K562 (cell line): ENCODE results near the gene RPN1. TPM values are rescaled to one million over a fixed set of nuclear protein-coding genes. Genes with fewer than 3 reads are reported as not detected.

ENCODE experiments used
- BACH1 ChIP-seq: fragments of 200-800 bp; sonication (Bioruptor generic); IDR thresholded peaks from 2 replicates; pipeline ENCODE4 v1.6.1; 2016; ENCODE audit warnings: missing genetic modification characterization, missing compliant biosample characterization
- BCOR ChIP-seq: fragments of 450-650 bp; IDR thresholded peaks from 2 replicates; pipeline ENCODE4 v1.6.1; 2016
- CBFB ChIP-seq: sonication (generic); formaldehyde crosslinking; IDR thresholded peaks from 2 replicates; pipeline ENCODE4 v1.4.0; 2020; ENCODE audit warnings: mild to moderate bottlenecking, missing genetic modification reagents
- CREB1 ChIP-seq, 2 experiments: sonication (generic) in 1 of 2; formaldehyde crosslinking in 1 of 2; IDR thresholded peaks; 2 replicates each; pipeline versions ENCODE4 v1.6.1 to v1.8.0; 2012 to 2022; ENCODE audit warnings: inconsistent platforms in 1 of 2, mild to moderate bottlenecking in 1 of 2, missing genetic modification reagents in 1 of 2, moderate library complexity in 1 of 2
- HIVEP1 ChIP-seq: fragments of 250-450 bp; sonication (Bioruptor Pico); IDR thresholded peaks from 2 replicates; pipeline ENCODE4 v1.4.0; 2020; ENCODE audit warnings: mild to moderate bottlenecking
- MNT ChIP-seq, 2 experiments: fragments of 450-650 bp; conservative IDR thresholded peaks; 2 replicates each; pipeline ENCODE4 v1.6.1; 2017; ENCODE audit warnings: mild to moderate bottlenecking in 2 of 2, moderate library complexity in 2 of 2
- NCOA2 ChIP-seq, 2 experiments: fragments of 450-650 bp; IDR thresholded peaks; 2 replicates each; pipeline ENCODE4 v1.6.1; 2018; ENCODE audit warnings: mild to moderate bottlenecking in 2 of 2, moderate library complexity in 1 of 2; ENCODE audit not compliant: partially characterized antibody in 2 of 2
- NR2C2 ChIP-seq, 2 experiments: fragments of 200-800 bp in 1 of 2; sonication (Bioruptor generic) in 1 of 2; sonication (generic) in 1 of 2; formaldehyde crosslinking in 1 of 2; IDR thresholded peaks; 2 replicates each; pipeline versions ENCODE4 v1.6.1 to v1.8.0; 2016 to 2022; ENCODE audit warnings: mild to moderate bottlenecking in 1 of 2, missing compliant biosample characterization in 1 of 2, missing genetic modification characterization in 1 of 2, missing genetic modification reagents in 1 of 2
- RBM34 ChIP-seq: fragments of 200-400 bp; formaldehyde crosslinking; IDR thresholded peaks from 2 replicates; pipeline ENCODE4 v1.6.1; 2018; ENCODE audit warnings: low read length, borderline replicate concordance; ENCODE audit not compliant: insufficient read depth
- RUNX1 ChIP-seq: sonication (generic); IDR thresholded peaks from 2 replicates; pipeline ENCODE4 v1.6.1; 2016; ENCODE audit warnings: antibody characterized with exemption, low read depth
- SAP30 ChIP-seq: fragments of 200-600 bp; sonication (generic); IDR thresholded peaks from 2 replicates; pipeline ENCODE4 v1.6.1; 2012; ENCODE audit warnings: borderline replicate concordance, low read depth, mild to moderate bottlenecking, moderate library complexity, low read length, control low read depth, inconsistent platforms; ENCODE audit not compliant: insufficient read depth, poor library complexity, severe bottlenecking
- SMARCA4 ChIP-seq: fragments of 450-650 bp; IDR thresholded peaks from 2 replicates; pipeline ENCODE4 v1.6.1; 2016
- TAL1 ChIP-seq: fragments of 450-650 bp; IDR thresholded peaks from 2 replicates; pipeline ENCODE4 v1.6.1; 2016; ENCODE audit warnings: mild to moderate bottlenecking
- ZBTB34 ChIP-seq: fragments of 250-450 bp; sonication (Bioruptor Pico); IDR thresholded peaks from 2 replicates; pipeline ENCODE4 v1.8.0; 2021; ENCODE audit warnings: mild to moderate bottlenecking, moderate library complexity
- ZBTB43 ChIP-seq: sonication (generic); formaldehyde crosslinking; IDR thresholded peaks from 2 replicates; pipeline ENCODE4 v1.8.0; 2023; ENCODE audit warnings: mild to moderate bottlenecking, missing genetic modification reagents
- ZNF133 ChIP-seq: fragments of 250-450 bp; sonication (Bioruptor Pico); IDR thresholded peaks from 2 replicates; pipeline ENCODE4 v1.4.0; 2020; ENCODE audit warnings: mild to moderate bottlenecking
- ZNF609 ChIP-seq: sonication (generic); formaldehyde crosslinking; IDR thresholded peaks from 2 replicates; pipeline ENCODE4 v1.8.1; 2023; ENCODE audit warnings: missing genetic modification reagents, mild to moderate bottlenecking, borderline replicate concordance
- ZNF830 ChIP-seq: fragments of 250-450 bp; sonication (Bioruptor Pico); IDR thresholded peaks from 2 replicates; pipeline ENCODE4 v1.5.0; 2021; ENCODE audit warnings: mild to moderate bottlenecking
- polyA plus RNA-seq, 8 experiments: library from polyadenylated mRNA; depleted of rRNA in 4 of 8; stranded (reverse) in 5 of 8; unstranded in 3 of 8; fragments of >200 nt; fragmentation: Nextera tagmentation in 2 of 8; fragmentation: Illumina TruSeq in 1 of 8; extraction: Ambion mirVana in 2 of 8; extraction: Trizol in 1 of 8; gene quantifications; 2 replicates each; pipeline versions ENCODE4 v1.2.1 to v1.2.3, GENCODE V29; 2011 to 2014; ENCODE audit warnings: inconsistent platforms in 1 of 8, missing spikeins in 1 of 8
- total RNA-seq, 7 experiments: library from RNA; depleted of rRNA in 6 of 7; stranded (reverse); fragments of >200 nt in 6 of 7; fragmentation: Illumina TruSeq in 2 of 7; extraction: Trizol in 2 of 7; gene quantifications; 2 replicates each; pipeline versions ENCODE4 v1.2.1 to v1.2.3, GENCODE V29; 2011 to 2021; ENCODE audit warnings: low replicate concordance in 1 of 7

RPN1 gene
- total and polyA plus RNA-seq, 9 of the 15 experiments (the other 6 are each of a cell fraction or from before 2014, with no cell fraction given) = 39.5 to 300 (median 148) TPM

GRCh38 chr3:128680603-128681368, 30.2 kb upstream of the RPN1 start (continued):
- peak; percentile 45; the same call in 1 of the 2 replicates for TF ChIP-seq CBFB (CRISPR knock-in tag)
- TF ChIP-seq HIVEP1 (CRISPR knock-in tag) = no peak
- TF ChIP-seq RBM34 = no peak
- no peak for TF ChIP-seq ZNF609 (CRISPR knock-in tag)
- TF ChIP-seq CREB1 (IDR thresholded peaks at IDR 0.05) = peak; percentile 89
- TF ChIP-seq CREB1 (CRISPR knock-in tag; IDR thresholded peaks at IDR 0.05) = peak; percentile 93
- TF ChIP-seq ZNF133 (CRISPR knock-in tag) = no peak
- TF ChIP-seq RUNX1 = no peak
- 0 out of 2 replicates have a peak, but pooled peaks have one; percentile 14 for TF ChIP-seq SMARCA4
- no peak for TF ChIP-seq TAL1
- TF ChIP-seq SAP30 = peak; percentile 42
- no peak for TF ChIP-seq ZBTB34 (CRISPR knock-in tag)
- 0 out of 2 replicates have a peak, but pooled peaks have one; percentile 41 for TF ChIP-seq ZNF830 (CRISPR knock-in tag)
- TF ChIP-seq NR2C2 (CRISPR knock-in tag; IDR thresholded peaks at IDR 0.05) = peak; percentile 86
- TF ChIP-seq NR2C2 (tag; IDR thresholded peaks at IDR 0.05) = peak; percentile 95
- peak; percentile 81; the same call in 1 of the 2 replicates for TF ChIP-seq ZBTB43 (CRISPR knock-in tag)
- no peak for TF ChIP-seq BACH1 (tag)
- TF ChIP-seq BCOR = no peak
- no peak for TF ChIP-seq NCOA2 (IDR thresholded peaks at IDR 0.05; ENCODE audit: partially characterized antibody in 2 of 2)
- TF ChIP-seq MNT (conservative IDR thresholded peaks at IDR 0.05) = peak; percentile 73 to 83
